ENCODE data around the gene SYNE2. TPM values are rescaled to one million over a fixed set of nuclear protein-coding genes. Genes with fewer than 3 reads are reported as not detected.
"Not testable (repeated sequence)": the region's sequence is repeated elsewhere in the genome, so short reads cannot be mapped to it uniquely, and the experiment has no call there.

SYNE2 gene
- total RNA-seq, 1 donor, result 10.1 TPM

- no peak overlapping the region for H3K4me3 ChIP-seq (ENCODE audit: insufficient read depth, low read length)
- no peaks in the 10 kb centered on the region for H3K9me3 ChIP-seq (ENCODE audit: low read depth, low read length)
- no peak overlapping the region for H2AFZ ChIP-seq (ENCODE audit: low read length)
- DNase-seq (ENCODE audit: insufficient read length, low spot score, missing footprints), result no peak
- TF ChIP-seq, protein P1, sequence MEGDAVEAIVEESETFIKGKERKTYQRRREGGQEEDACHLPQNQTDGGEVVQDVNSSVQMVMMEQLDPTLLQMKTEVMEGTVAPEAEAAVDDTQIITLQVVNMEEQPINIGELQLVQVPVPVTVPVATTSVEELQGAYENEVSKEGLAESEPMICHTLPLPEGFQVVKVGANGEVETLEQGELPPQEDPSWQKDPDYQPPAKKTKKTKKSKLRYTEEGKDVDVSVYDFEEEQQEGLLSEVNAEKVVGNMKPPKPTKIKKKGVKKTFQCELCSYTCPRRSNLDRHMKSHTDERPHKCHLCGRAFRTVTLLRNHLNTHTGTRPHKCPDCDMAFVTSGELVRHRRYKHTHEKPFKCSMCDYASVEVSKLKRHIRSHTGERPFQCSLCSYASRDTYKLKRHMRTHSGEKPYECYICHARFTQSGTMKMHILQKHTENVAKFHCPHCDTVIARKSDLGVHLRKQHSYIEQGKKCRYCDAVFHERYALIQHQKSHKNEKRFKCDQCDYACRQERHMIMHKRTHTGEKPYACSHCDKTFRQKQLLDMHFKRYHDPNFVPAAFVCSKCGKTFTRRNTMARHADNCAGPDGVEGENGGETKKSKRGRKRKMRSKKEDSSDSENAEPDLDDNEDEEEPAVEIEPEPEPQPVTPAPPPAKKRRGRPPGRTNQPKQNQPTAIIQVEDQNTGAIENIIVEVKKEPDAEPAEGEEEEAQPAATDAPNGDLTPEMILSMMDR (IDR thresholded peaks at IDR 0.05; ENCODE audit: extremely low read depth, low read depth, low read length), result no peak
- no peaks in the 10 kb centered on the region for H4K20me1 ChIP-seq (ENCODE audit: insufficient read depth, low read length)
- no peaks in the 10 kb centered on the region for H3K36me3 ChIP-seq (ENCODE audit: insufficient read depth, low read length)
- H3K79me2 ChIP-seq (ENCODE audit: insufficient read depth, low read length), result no peaks in the 10 kb centered on the region
- H3K27ac ChIP-seq (ENCODE audit: low read depth, low read length), result no peak overlapping the region
- H3K4me2 ChIP-seq (ENCODE audit: insufficient read depth, low read length), result no peak overlapping the region
- no peaks in the 10 kb centered on the region for H3K27me3 ChIP-seq (ENCODE audit: insufficient read depth, low read length)
- no peaks in the 10 kb centered on the region for H3K4me1 ChIP-seq (ENCODE audit: insufficient read depth, low read length)
These were observed 186.2 kb downstream of the SYNE2 start for GRCh38 chr14:64038841-64039542.

DNA sequence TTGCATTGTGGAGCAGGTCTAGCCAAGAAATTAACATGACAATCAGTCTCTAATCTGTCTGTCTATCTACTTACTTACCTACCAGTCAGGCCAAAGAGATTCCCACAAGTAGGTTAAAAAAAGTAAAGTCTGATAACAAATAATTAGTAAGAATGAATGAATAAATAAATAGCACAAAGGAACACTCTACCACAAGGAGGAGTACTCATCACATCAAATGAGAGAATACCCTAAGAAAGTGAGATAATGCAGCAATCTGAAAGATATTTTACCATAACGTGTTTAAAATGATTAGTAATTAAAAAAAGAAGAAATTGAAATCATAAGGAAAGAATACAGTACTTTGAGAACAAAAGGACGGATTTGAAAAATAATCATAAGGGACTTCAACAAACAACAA lies 187.2 kb downstream of the SYNE2 start:
- Histone ChIP-seq H3K4me2 (ENCODE audit: insufficient read depth, low read length) (no peak overlapping the region), H3K9me3 (ENCODE audit: low read depth, low read length) (no peaks in the 10 kb centered on the region), H3K4me3 (ENCODE audit: insufficient read depth, low read length) (no peak overlapping the region), H3K27me3 (ENCODE audit: insufficient read depth, low read length) (no peaks in the 10 kb centered on the region), H3K27ac (ENCODE audit: low read depth, low read length) (no peak overlapping the region), H3K79me2 (ENCODE audit: insufficient read depth, low read length) (no peaks in the 10 kb centered on the region), H2AFZ (ENCODE audit: low read length) (no peak overlapping the region), H3K4me1 (ENCODE audit: insufficient read depth, low read length) (no peaks in the 10 kb centered on the region), H4K20me1 (ENCODE audit: insufficient read depth, low read length) (no peaks in the 10 kb centered on the region), H3K36me3 (ENCODE audit: insufficient read depth, low read length) (no peaks in the 10 kb centered on the region)
- TF ChIP-seq, protein P1 (IDR thresholded peaks at IDR 0.05; ENCODE audit: extremely low read depth, low read depth, low read length), result peak; percentile 50
- DNase-seq (ENCODE audit: insufficient read length, low spot score, missing footprints), result peak; percentile 41

DNA sequence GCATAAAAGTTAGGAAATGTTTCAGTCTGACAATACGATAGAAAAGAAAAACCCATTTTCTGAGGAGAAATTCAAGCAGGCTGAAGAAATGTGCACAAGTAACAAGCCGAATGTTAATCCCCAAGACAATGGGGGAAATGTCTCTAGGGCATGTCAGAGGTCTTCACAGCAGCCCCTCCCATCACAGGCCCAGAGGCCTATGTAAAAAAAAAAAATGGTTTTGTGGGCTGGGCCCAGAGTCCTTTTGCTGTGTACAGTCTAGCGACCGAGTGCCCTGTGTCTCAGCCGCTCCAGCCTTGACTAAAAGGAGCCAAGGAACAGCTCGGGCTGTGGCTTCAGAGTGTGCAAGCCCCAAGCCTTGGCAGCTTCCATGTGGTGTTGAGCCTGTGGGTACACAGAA lies 190.5 kb downstream of the SYNE2 start:
- not testable (repeated sequence) for H3K4me3 ChIP-seq (ENCODE audit: insufficient read depth, low read length); H3K27ac ChIP-seq (ENCODE audit: low read depth, low read length); H3K27me3 ChIP-seq (ENCODE audit: insufficient read depth, low read length); H4K20me1 ChIP-seq (ENCODE audit: insufficient read depth, low read length); H2AFZ ChIP-seq (ENCODE audit: low read length); H3K36me3 ChIP-seq (ENCODE audit: insufficient read depth, low read length); H3K4me1 ChIP-seq (ENCODE audit: insufficient read depth, low read length); H3K9me3 ChIP-seq (ENCODE audit: low read depth, low read length); H3K79me2 ChIP-seq (ENCODE audit: insufficient read depth, low read length); DNase-seq (ENCODE audit: insufficient read length, low spot score, missing footprints); H3K4me2 ChIP-seq (ENCODE audit: insufficient read depth, low read length)

DNA sequence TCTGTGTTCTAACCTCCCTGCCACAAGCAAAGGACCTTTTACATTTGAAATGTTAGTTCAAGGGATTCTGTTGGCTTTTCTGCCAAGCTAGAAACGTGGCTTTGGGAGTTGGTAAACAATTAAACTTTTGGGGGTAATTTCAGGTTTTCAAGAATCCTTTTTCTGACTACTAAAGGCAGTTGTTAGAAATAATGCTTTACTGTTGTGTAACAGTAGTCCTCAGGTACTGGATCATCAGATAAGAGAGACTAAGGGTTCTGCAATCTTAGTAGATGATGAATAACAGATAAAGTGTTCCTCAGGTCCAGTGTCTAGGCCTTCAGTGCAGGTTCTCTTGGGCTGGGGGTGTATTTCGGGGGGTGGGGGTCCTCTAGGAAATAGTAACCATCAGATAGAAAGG lies 192.3 kb downstream of the SYNE2 start:
- H4K20me1 ChIP-seq (ENCODE audit: insufficient read depth, low read length), result no peaks in the 10 kb centered on the region
- H3K4me1 ChIP-seq (ENCODE audit: insufficient read depth, low read length), result no peaks in the 10 kb centered on the region
- H3K36me3 ChIP-seq (ENCODE audit: insufficient read depth, low read length), result no peaks in the 10 kb centered on the region
- no peak overlapping the region for H3K4me2 ChIP-seq (ENCODE audit: insufficient read depth, low read length)
- no peak overlapping the region for H3K4me3 ChIP-seq (ENCODE audit: insufficient read depth, low read length)
- DNase-seq (ENCODE audit: insufficient read length, low spot score, missing footprints), result no peak
- no peaks in the 10 kb centered on the region for H3K9me3 ChIP-seq (ENCODE audit: low read depth, low read length)
- TF ChIP-seq, protein P1 (IDR thresholded peaks at IDR 0.05; ENCODE audit: extremely low read depth, low read depth, low read length), result no peak
- no peaks in the 10 kb centered on the region for H3K79me2 ChIP-seq (ENCODE audit: insufficient read depth, low read length)
- no peak overlapping the region for H2AFZ ChIP-seq (ENCODE audit: low read length)
- H3K27ac ChIP-seq (ENCODE audit: low read depth, low read length), result no peak overlapping the region
- H3K27me3 ChIP-seq (ENCODE audit: insufficient read depth, low read length), result no peaks in the 10 kb centered on the region
